ENCODE results near the gene ABTB2.

- TF ChIP-seq USF2 (CRISPR knock-in tag; IDR thresholded peaks at IDR 0.05) (no peak), CTCF (IDR thresholded peaks at IDR 0.05 in 2 of 3, conservative IDR thresholded peaks at IDR 0.05 in 1 of 3; ENCODE audit: insufficient read depth in 2 of 3, low read depth in 1 of 3, low read length in 3 of 3) (no peak), ZNF354B (CRISPR knock-in tag; IDR thresholded peaks at IDR 0.05) (no peak), MAX (CRISPR knock-in tag; IDR thresholded peaks at IDR 0.05) (no peak), U2AF2 (optimal IDR thresholded peaks at IDR 0.05; ENCODE audit: low read depth, low read length) (no peak), ZNF253 (CRISPR knock-in tag; conservative IDR thresholded peaks at IDR 0.05) (no peak), ZNF609 (CRISPR knock-in tag; IDR thresholded peaks at IDR 0.05; ENCODE audit: borderline replicate concordance) (no peak; the same call in 1 of the 2 replicates), ARID3B (CRISPR knock-in tag; IDR thresholded peaks at IDR 0.05; ENCODE audit: borderline replicate concordance) (no peak), POLR2A (conservative IDR thresholded peaks at IDR 0.05) (no peak), EP300 (IDR thresholded peaks at IDR 0.05; ENCODE audit: low read length) (no peak)
Measured at GRCh38 chr11:34105957-34106504, 251.8 kb downstream of the ABTB2 start.

Data from K562 (cell line).